H9 (cell line): ENCODE results near the gene LIPC. TPM values are rescaled to one million over a fixed set of nuclear protein-coding genes. Genes with fewer than 3 reads are reported as not detected.

Experiments used
- DNase-seq: peaks from one replicate; pipeline ENCODE4 v3.0.0-alpha.2; 2017
- H2AFZ ChIP-seq: one replicate; pipeline ENCODE4 v1.6.1; 2013; ENCODE audit warnings: mild to moderate bottlenecking, low read length, control low read depth, moderate library complexity
- H2AK5ac ChIP-seq: 2 replicates; pipeline ENCODE4 v1.6.1; 2013; ENCODE audit warnings: low read length, control low read depth, mixed read lengths; ENCODE audit not compliant: insufficient read length
- H2BK120ac ChIP-seq: one replicate; pipeline ENCODE4 v1.6.1; 2013; ENCODE audit warnings: low read depth, mild to moderate bottlenecking, low read length, control low read depth, inconsistent platforms; ENCODE audit not compliant: poor library complexity, severe bottlenecking
- H2BK12ac ChIP-seq: 2 replicates; pipeline ENCODE4 v1.6.1; 2013; ENCODE audit warnings: low read length, control low read depth, mixed read lengths, low read depth; ENCODE audit not compliant: insufficient read length
- H2BK15ac ChIP-seq: 2 replicates; pipeline ENCODE4 v1.6.1; 2013; ENCODE audit warnings: low read depth, low read length, control low read depth
- H2BK20ac ChIP-seq: one replicate; pipeline ENCODE4 v1.6.1; 2013; ENCODE audit warnings: low read depth, mild to moderate bottlenecking, low read length, control low read depth, inconsistent platforms; ENCODE audit not compliant: poor library complexity, severe bottlenecking
- H2BK5ac ChIP-seq: 2 replicates; pipeline ENCODE4 v1.6.1; 2013; ENCODE audit warnings: low read length, control low read depth, mixed read lengths; ENCODE audit not compliant: insufficient read length
- H3K14ac ChIP-seq: 2 replicates; pipeline ENCODE4 v1.6.1; 2013; ENCODE audit warnings: low read length, control low read depth; ENCODE audit not compliant: insufficient read depth
- H3K18ac ChIP-seq: 2 replicates; pipeline ENCODE4 v1.6.1; 2013; ENCODE audit warnings: low read depth, mild to moderate bottlenecking, mixed read lengths, low read length, control low read depth; ENCODE audit not compliant: insufficient read length
- H3K23ac ChIP-seq: 2 replicates; pipeline ENCODE4 v1.6.1; 2013; ENCODE audit warnings: low read length, control low read depth, mixed read lengths, low read depth; ENCODE audit not compliant: insufficient read length
- H3K23me2 ChIP-seq: 2 replicates; pipeline ENCODE4 v1.6.1; 2013; ENCODE audit warnings: low read depth, mild to moderate bottlenecking, mixed read lengths, low read length, control low read depth; ENCODE audit not compliant: insufficient read length, poor library complexity, severe bottlenecking
- H3K27ac ChIP-seq: 2 replicates; pipeline ENCODE4 v1.5.1; 2013; ENCODE audit warnings: low read length, control low read depth, mixed read lengths, low read depth; ENCODE audit not compliant: insufficient read length
- H3K27me3 ChIP-seq: 2 replicates; pipeline ENCODE4 v1.6.1; 2013; ENCODE audit warnings: low read length, control low read depth, inconsistent platforms; ENCODE audit not compliant: insufficient read depth
- H3K4ac ChIP-seq: 2 replicates; pipeline ENCODE4 v1.6.1; 2013; ENCODE audit warnings: low read depth, mild to moderate bottlenecking, control low read depth, inconsistent platforms, low read length, moderate library complexity
- H3K4me1 ChIP-seq: 2 replicates; pipeline ENCODE4 v1.6.1; 2013; ENCODE audit warnings: low read length, control low read depth, inconsistent platforms; ENCODE audit not compliant: insufficient read depth
- H3K4me2 ChIP-seq: 2 replicates; pipeline ENCODE4 v1.6.1; 2013; ENCODE audit warnings: low read length, control low read depth, mixed read lengths; ENCODE audit not compliant: insufficient read length, insufficient read depth
- H3K56ac ChIP-seq: 2 replicates; pipeline ENCODE4 v1.6.1; 2013; ENCODE audit warnings: low read depth, mild to moderate bottlenecking, mixed read lengths, low read length, control low read depth; ENCODE audit not compliant: insufficient read length
- H3K79me1 ChIP-seq: 2 replicates; pipeline ENCODE4 v1.6.1; 2013; ENCODE audit warnings: low read depth, mild to moderate bottlenecking, moderate library complexity, low read length, control low read depth, inconsistent platforms; ENCODE audit not compliant: insufficient read depth, poor library complexity, severe bottlenecking
- H3K79me2 ChIP-seq: 2 replicates; pipeline ENCODE4 v1.6.1; 2013; ENCODE audit warnings: low read length, control low read depth, inconsistent platforms; ENCODE audit not compliant: insufficient read depth
- H3K9ac ChIP-seq: 2 replicates; pipeline ENCODE4 v1.6.1; 2013; ENCODE audit warnings: low read length, control low read depth, mixed read lengths; ENCODE audit not compliant: insufficient read length; ENCODE audit errors: extremely low read depth
- H3K9me3 ChIP-seq: one replicate; pipeline ENCODE4 v1.6.1; 2013; ENCODE audit warnings: low read depth, low read length, inconsistent platforms; ENCODE audit not compliant: control insufficient read depth
- H3T11ph ChIP-seq: one replicate; pipeline ENCODE4 v1.6.1; 2013; ENCODE audit warnings: mild to moderate bottlenecking, low read length, control low read depth, inconsistent platforms
- H4K20me1 ChIP-seq: one replicate; pipeline ENCODE4 v1.6.1; 2013; ENCODE audit not compliant: control insufficient read depth, insufficient read length, insufficient read depth
- H4K5ac ChIP-seq: 2 replicates; pipeline ENCODE4 v1.6.1; 2013; ENCODE audit warnings: low read depth, mild to moderate bottlenecking, mixed read lengths, low read length, control low read depth; ENCODE audit not compliant: insufficient read length
- H4K8ac ChIP-seq: replicated peaks from 2 replicates; pipeline ENCODE4 v1.6.1; 2013; ENCODE audit warnings: low read length, control low read depth, mixed read lengths, low read depth; ENCODE audit not compliant: insufficient read length
- H4K91ac ChIP-seq: 2 replicates; pipeline ENCODE4 v1.6.1; 2013; ENCODE audit warnings: low read depth, mild to moderate bottlenecking, moderate library complexity, mixed read lengths, low read length, control low read depth; ENCODE audit not compliant: insufficient read length
- H3K27ac Mint-ChIP-seq, 3 experiments: 2 replicates in 2 of 3; 3 replicates in 1 of 3; pipeline ENCODE4 v1.8.0; 2020 to 2021; ENCODE audit warnings: mixed read lengths in 3 of 3, mild to moderate bottlenecking in 1 of 3, moderate library complexity in 1 of 3
- H3K27me3 Mint-ChIP-seq: 2 replicates; pipeline ENCODE4 v1.8.0; 2021; ENCODE audit warnings: low read depth, mild to moderate bottlenecking, moderate library complexity, mixed read lengths
- H3K36me3 Mint-ChIP-seq, 3 experiments: 2 replicates in 2 of 3; 3 replicates in 1 of 3; pipeline ENCODE4 v1.8.0; 2020 to 2021; ENCODE audit warnings: low read depth in 3 of 3, mixed read lengths in 3 of 3; ENCODE audit not compliant: insufficient read depth in 1 of 3
- H3K4me1 Mint-ChIP-seq, 2 experiments: 2 replicates each; pipeline ENCODE4 v1.8.0; 2020; ENCODE audit warnings: mixed read lengths in 2 of 2
- H3K4me3 Mint-ChIP-seq, 2 experiments: 2 replicates in 1 of 2; 3 replicates in 1 of 2; pipeline ENCODE4 v1.8.0; 2020 to 2021; ENCODE audit warnings: mild to moderate bottlenecking in 2 of 2, mixed read lengths in 2 of 2, moderate library complexity in 1 of 2
- H3K9me3 Mint-ChIP-seq, 2 experiments: 2 replicates in 1 of 2; 3 replicates in 1 of 2; pipeline ENCODE4 v1.8.0; 2020; ENCODE audit warnings: mild to moderate bottlenecking in 2 of 2, mixed read lengths in 2 of 2, moderate library complexity in 1 of 2
- WGBS: extraction: QIAGEN DNeasy Blood & Tissue Kit; methylation state at CpG from one replicate; pipeline ENCODE4 v1.1.7; 2013; ENCODE audit warnings: missing lambda C conversion rate, low lambda C conversion rate, mixed read lengths; ENCODE audit not compliant: insufficient read length; ENCODE audit errors: extremely low coverage; 5-methylcytosine and 5-hydroxymethylcytosine counted together
- total RNA-seq: library from RNA; stranded (reverse); gene quantifications from 2 replicates; pipeline ENCODE4 v1.2.1, GENCODE V29; 2021
- TF ChIP-seq, protein P1 (sequence below): fragments of 200-600 bp; sonication (generic); conservative IDR thresholded peaks from 3 replicates; pipeline ENCODE4 v1.8.0; 2021; ENCODE audit warnings: antibody characterized with exemption, mild to moderate bottlenecking

The LIPC gene
- total RNA-seq, 1 experiment from 2014 or later: not detected

DNA sequence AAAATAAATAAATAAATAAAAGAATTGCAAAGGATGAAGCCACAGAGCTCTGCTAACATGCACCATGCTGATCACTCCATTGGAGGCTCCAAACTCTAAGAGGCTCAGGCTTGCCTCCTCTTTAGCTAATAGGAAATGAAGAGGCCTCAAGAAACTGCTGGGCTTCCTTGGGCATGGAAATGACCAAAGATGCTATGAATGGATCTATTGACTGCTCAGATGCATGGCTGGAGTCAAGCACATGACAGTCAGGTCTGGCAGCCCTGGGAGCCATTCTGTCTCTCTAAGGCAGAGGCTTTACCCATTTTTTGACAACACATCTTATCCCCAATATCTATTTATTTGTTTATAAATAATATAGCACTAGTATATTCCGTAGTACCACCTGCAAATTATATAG lies 5.3 kb upstream of the LIPC start:
- Histone ChIP-seq H3K27ac (no peak overlapping the region), H2BK120ac (no peak overlapping the region), H3K4ac (no peak overlapping the region), H2BK20ac (no peak overlapping the region), H4K91ac (no peak overlapping the region), H3K4me1 (no peaks in the 10 kb centered on the region), H4K20me1 (no peaks in the 10 kb centered on the region), H3K9me3 (no peaks in the 10 kb centered on the region), H3K23me2 (no peaks in the 10 kb centered on the region), H3K56ac (no peak overlapping the region), H3T11ph (no peak overlapping the region), H3K27me3 (no peaks in the 10 kb centered on the region), H2AFZ (no peak overlapping the region), H2BK12ac (no peak overlapping the region), H2BK15ac (no peak overlapping the region), H3K9ac (no peak overlapping the region), H2AK5ac (no peak overlapping the region), H3K79me2 (no peaks in the 10 kb centered on the region), H3K14ac (no peak overlapping the region), H4K8ac (no peak overlapping the region), H2BK5ac (no peak overlapping the region), H3K4me2 (no peak overlapping the region), H3K23ac (no peak overlapping the region), H3K79me1 (no peaks in the 10 kb centered on the region), H3K18ac (no peak overlapping the region), H4K5ac (no peak overlapping the region)
- Mint-ChIP-seq H3K4me3 (no peak overlapping the region), H3K27ac (no peak overlapping the region), H3K9me3 (no peaks in the 10 kb centered on the region), H3K36me3 (no peaks in the 10 kb centered on the region), H3K27me3 (no peaks in the 10 kb centered on the region), H3K4me1 (no peaks in the 10 kb centered on the region)
- DNase-seq: no peak
- TF ChIP-seq, protein P1, sequence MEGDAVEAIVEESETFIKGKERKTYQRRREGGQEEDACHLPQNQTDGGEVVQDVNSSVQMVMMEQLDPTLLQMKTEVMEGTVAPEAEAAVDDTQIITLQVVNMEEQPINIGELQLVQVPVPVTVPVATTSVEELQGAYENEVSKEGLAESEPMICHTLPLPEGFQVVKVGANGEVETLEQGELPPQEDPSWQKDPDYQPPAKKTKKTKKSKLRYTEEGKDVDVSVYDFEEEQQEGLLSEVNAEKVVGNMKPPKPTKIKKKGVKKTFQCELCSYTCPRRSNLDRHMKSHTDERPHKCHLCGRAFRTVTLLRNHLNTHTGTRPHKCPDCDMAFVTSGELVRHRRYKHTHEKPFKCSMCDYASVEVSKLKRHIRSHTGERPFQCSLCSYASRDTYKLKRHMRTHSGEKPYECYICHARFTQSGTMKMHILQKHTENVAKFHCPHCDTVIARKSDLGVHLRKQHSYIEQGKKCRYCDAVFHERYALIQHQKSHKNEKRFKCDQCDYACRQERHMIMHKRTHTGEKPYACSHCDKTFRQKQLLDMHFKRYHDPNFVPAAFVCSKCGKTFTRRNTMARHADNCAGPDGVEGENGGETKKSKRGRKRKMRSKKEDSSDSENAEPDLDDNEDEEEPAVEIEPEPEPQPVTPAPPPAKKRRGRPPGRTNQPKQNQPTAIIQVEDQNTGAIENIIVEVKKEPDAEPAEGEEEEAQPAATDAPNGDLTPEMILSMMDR: no peak
- WGBS: no CpG with 5 or more reads among the region's 1 CpG
